Glutamatergic neuron (in vitro differentiated cells): Measurements from ENCODE around the gene SOX18. TPM values are rescaled to one million over a fixed set of nuclear protein-coding genes. Genes with fewer than 3 reads are reported as not detected.
A peak's percentile ranks its signal among the peaks of the same experiment; 100 is the strongest.

Experiments
- DNase-seq: peaks from one replicate; pipeline ENCODE4 v3.0.0; 2022
- H3K27ac Mint-ChIP-seq: one replicate; pipeline ENCODE4 v1.8.0; 2020; ENCODE audit warnings: mild to moderate bottlenecking, mixed read lengths, inconsistent platforms; ENCODE audit not compliant: unreplicated experiment
- H3K27me3 Mint-ChIP-seq: one replicate; pipeline ENCODE4 v1.8.0; 2020; ENCODE audit warnings: mild to moderate bottlenecking, moderate library complexity, mixed read lengths, inconsistent platforms; ENCODE audit not compliant: unreplicated experiment
- H3K36me3 Mint-ChIP-seq: one replicate; pipeline ENCODE4 v1.8.0; 2020; ENCODE audit warnings: mild to moderate bottlenecking, mixed read lengths, inconsistent platforms; ENCODE audit not compliant: unreplicated experiment
- H3K4me1 Mint-ChIP-seq: one replicate; pipeline ENCODE4 v1.8.0; 2020; ENCODE audit warnings: mild to moderate bottlenecking, low read depth, mixed read lengths, inconsistent platforms; ENCODE audit not compliant: unreplicated experiment
- H3K4me3 Mint-ChIP-seq: one replicate; pipeline ENCODE4 v1.8.0; 2020; ENCODE audit warnings: mild to moderate bottlenecking, mixed read lengths, inconsistent platforms; ENCODE audit not compliant: unreplicated experiment
- H3K9me3 Mint-ChIP-seq: one replicate; pipeline ENCODE4 v1.8.0; 2020; ENCODE audit warnings: mild to moderate bottlenecking, moderate library complexity, mixed read lengths, inconsistent platforms; ENCODE audit not compliant: unreplicated experiment
- CTCF ChIP-seq: fragments of 200-600 bp; sonication (generic); IDR thresholded peaks from one replicate; pipeline ENCODE4 v1.5.0; 2021; ENCODE audit not compliant: partially characterized antibody, unreplicated experiment
- total RNA-seq: library from RNA; stranded (reverse); fragmentation: NEBNext Ultra II Directional; extraction: Animal tissue kit (Norgen Biotek cat#: 25700); gene quantifications from one replicate; pipeline ENCODE4 v1.2.1, GENCODE V29; 2021; ENCODE audit not compliant: unreplicated experiment

SOX18 gene
- total RNA-seq, 1 donor from 2014 or later, result 0.66 TPM

GRCh38 chr20:64038224-64038564, 11.2 kb downstream of the SOX18 start:
- no peak for TF ChIP-seq CTCF
- H3K27me3 Mint-ChIP-seq, result peaks cover 10% of the 10 kb centered on the region
- no peaks in the 10 kb centered on the region for H3K36me3 Mint-ChIP-seq
- peaks cover 23% of the 10 kb centered on the region for H3K4me1 Mint-ChIP-seq
- H3K9me3 Mint-ChIP-seq, result peaks cover 15% of the 10 kb centered on the region
- H3K27ac Mint-ChIP-seq, result no peak overlapping the region
- no peak for DNase-seq
- no peak overlapping the region for H3K4me3 Mint-ChIP-seq

- DNase-seq, result no peak
- no peak overlapping the region for H3K27ac Mint-ChIP-seq
- H3K9me3 Mint-ChIP-seq, result peaks cover 15% of the 10 kb centered on the region
Measured at GRCh38 chr20:64037498-64038213, 11.8 kb downstream of the SOX18 start.

GRCh38 chr20:64037199-64037497, 12.3 kb downstream of the SOX18 start:
- no peak overlapping the region for H3K27ac Mint-ChIP-seq
- no peak for TF ChIP-seq CTCF
- H3K9me3 Mint-ChIP-seq, result peaks cover 15% of the 10 kb centered on the region
- peaks cover 24% of the 10 kb centered on the region for H3K4me1 Mint-ChIP-seq
- H3K4me3 Mint-ChIP-seq, result no peak overlapping the region
- DNase-seq, result no peak
- H3K36me3 Mint-ChIP-seq, result no peaks in the 10 kb centered on the region
- peaks cover 10% of the 10 kb centered on the region for H3K27me3 Mint-ChIP-seq

More at GRCh38 chr20:64037498-64038213, 11.8 kb downstream of the SOX18 start:
- H3K27me3 Mint-ChIP-seq, result peaks cover 10% of the 10 kb centered on the region
- no peak for TF ChIP-seq CTCF
- H3K4me3 Mint-ChIP-seq, result peak overlapping the region; percentile 61
- H3K4me1 Mint-ChIP-seq, result peaks cover 24% of the 10 kb centered on the region
- H3K36me3 Mint-ChIP-seq, result no peaks in the 10 kb centered on the region

GRCh38 chr20:64036346-64037198, 12.9 kb downstream of the SOX18 start:
- no peaks in the 10 kb centered on the region for H3K36me3 Mint-ChIP-seq
- no peak for DNase-seq

More at GRCh38 chr20:64036346-64037198, 12.9 kb downstream of the SOX18 start:
- no peak overlapping the region for H3K27ac Mint-ChIP-seq
- peaks cover 24% of the 10 kb centered on the region for H3K4me1 Mint-ChIP-seq
- no peak overlapping the region for H3K4me3 Mint-ChIP-seq
- no peak for TF ChIP-seq CTCF
- H3K9me3 Mint-ChIP-seq, result peaks cover 15% of the 10 kb centered on the region
- H3K27me3 Mint-ChIP-seq, result peaks cover 10% of the 10 kb centered on the region
